WTC11 (cell line): ENCODE measurements around the gene PI4KA.

ENCODE experiments used
- CBFB ChIP-seq: sonication (generic); formaldehyde crosslinking; IDR thresholded peaks from 2 replicates; pipeline ENCODE4 v1.8.1; 2022; ENCODE audit warnings: mild to moderate bottlenecking, low read depth, missing genetic modification reagents
- ELF4 ChIP-seq: sonication (generic); formaldehyde crosslinking; IDR thresholded peaks from 2 replicates; pipeline ENCODE4 v1.8.1; 2022; ENCODE audit warnings: low read depth, mild to moderate bottlenecking, moderate library complexity, missing genetic modification reagents
- JUN ChIP-seq: sonication (generic); formaldehyde crosslinking; IDR thresholded peaks from 2 replicates; pipeline ENCODE4 v1.8.0; 2023; ENCODE audit warnings: mild to moderate bottlenecking, missing genetic modification reagents
- ZNF512 ChIP-seq: sonication (generic); formaldehyde crosslinking; IDR thresholded peaks from 2 replicates; pipeline ENCODE4 v1.8.1; 2022; ENCODE audit warnings: missing genetic modification reagents, borderline replicate concordance
- TF ChIP-seq, protein P1 (sequence below): sonication (generic); formaldehyde crosslinking; IDR thresholded peaks from 2 replicates; pipeline ENCODE4 v1.8.0; 2023; ENCODE audit warnings: mild to moderate bottlenecking, missing genetic modification reagents
- TF ChIP-seq, protein P2 (sequence below): fragments of 200-600 bp; IDR thresholded peaks from 2 replicates; pipeline ENCODE4 v1.8.0; 2022; ENCODE audit warnings: antibody characterized with exemption
- TF ChIP-seq, protein P3 (sequence below): sonication (generic); formaldehyde crosslinking; IDR thresholded peaks from 2 replicates; pipeline ENCODE4 v1.8.1; 2023; ENCODE audit warnings: mild to moderate bottlenecking, missing genetic modification reagents, moderate library complexity
- TF ChIP-seq, protein P4 (sequence below): sonication (generic); formaldehyde crosslinking; conservative IDR thresholded peaks from 2 replicates; pipeline ENCODE4 v1.8.1; 2022; ENCODE audit warnings: mild to moderate bottlenecking, missing genetic modification reagents
- TF ChIP-seq, protein P5 (sequence below): sonication (generic); formaldehyde crosslinking; IDR thresholded peaks from 2 replicates; pipeline ENCODE4 v1.8.0; 2022; ENCODE audit warnings: mild to moderate bottlenecking, missing genetic modification reagents
- TF ChIP-seq, protein P6 (sequence below): sonication (generic); formaldehyde crosslinking; IDR thresholded peaks from 2 replicates; pipeline ENCODE4 v1.8.1; 2022; ENCODE audit warnings: low read depth, missing genetic modification reagents, borderline replicate concordance

GRCh38 chr22:20659920-20660319 lies 198.7 kb downstream of the PI4KA start:
- TF ChIP-seq, protein P1, sequence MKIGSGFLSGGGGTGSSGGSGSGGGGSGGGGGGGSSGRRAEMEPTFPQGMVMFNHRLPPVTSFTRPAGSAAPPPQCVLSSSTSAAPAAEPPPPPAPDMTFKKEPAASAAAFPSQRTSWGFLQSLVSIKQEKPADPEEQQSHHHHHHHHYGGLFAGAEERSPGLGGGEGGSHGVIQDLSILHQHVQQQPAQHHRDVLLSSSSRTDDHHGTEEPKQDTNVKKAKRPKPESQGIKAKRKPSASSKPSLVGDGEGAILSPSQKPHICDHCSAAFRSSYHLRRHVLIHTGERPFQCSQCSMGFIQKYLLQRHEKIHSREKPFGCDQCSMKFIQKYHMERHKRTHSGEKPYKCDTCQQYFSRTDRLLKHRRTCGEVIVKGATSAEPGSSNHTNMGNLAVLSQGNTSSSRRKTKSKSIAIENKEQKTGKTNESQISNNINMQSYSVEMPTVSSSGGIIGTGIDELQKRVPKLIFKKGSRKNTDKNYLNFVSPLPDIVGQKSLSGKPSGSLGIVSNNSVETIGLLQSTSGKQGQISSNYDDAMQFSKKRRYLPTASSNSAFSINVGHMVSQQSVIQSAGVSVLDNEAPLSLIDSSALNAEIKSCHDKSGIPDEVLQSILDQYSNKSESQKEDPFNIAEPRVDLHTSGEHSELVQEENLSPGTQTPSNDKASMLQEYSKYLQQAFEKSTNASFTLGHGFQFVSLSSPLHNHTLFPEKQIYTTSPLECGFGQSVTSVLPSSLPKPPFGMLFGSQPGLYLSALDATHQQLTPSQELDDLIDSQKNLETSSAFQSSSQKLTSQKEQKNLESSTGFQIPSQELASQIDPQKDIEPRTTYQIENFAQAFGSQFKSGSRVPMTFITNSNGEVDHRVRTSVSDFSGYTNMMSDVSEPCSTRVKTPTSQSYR (CRISPR knock-in tag): no peak
- TF ChIP-seq, protein P2, sequence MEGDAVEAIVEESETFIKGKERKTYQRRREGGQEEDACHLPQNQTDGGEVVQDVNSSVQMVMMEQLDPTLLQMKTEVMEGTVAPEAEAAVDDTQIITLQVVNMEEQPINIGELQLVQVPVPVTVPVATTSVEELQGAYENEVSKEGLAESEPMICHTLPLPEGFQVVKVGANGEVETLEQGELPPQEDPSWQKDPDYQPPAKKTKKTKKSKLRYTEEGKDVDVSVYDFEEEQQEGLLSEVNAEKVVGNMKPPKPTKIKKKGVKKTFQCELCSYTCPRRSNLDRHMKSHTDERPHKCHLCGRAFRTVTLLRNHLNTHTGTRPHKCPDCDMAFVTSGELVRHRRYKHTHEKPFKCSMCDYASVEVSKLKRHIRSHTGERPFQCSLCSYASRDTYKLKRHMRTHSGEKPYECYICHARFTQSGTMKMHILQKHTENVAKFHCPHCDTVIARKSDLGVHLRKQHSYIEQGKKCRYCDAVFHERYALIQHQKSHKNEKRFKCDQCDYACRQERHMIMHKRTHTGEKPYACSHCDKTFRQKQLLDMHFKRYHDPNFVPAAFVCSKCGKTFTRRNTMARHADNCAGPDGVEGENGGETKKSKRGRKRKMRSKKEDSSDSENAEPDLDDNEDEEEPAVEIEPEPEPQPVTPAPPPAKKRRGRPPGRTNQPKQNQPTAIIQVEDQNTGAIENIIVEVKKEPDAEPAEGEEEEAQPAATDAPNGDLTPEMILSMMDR: no peak
- TF ChIP-seq, protein P3, sequence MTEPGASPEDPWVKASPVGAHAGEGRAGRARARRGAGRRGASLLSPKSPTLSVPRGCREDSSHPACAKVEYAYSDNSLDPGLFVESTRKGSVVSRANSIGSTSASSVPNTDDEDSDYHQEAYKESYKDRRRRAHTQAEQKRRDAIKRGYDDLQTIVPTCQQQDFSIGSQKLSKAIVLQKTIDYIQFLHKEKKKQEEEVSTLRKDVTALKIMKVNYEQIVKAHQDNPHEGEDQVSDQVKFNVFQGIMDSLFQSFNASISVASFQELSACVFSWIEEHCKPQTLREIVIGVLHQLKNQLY (CRISPR knock-in tag): no peak
- TF ChIP-seq ELF4 (CRISPR knock-in tag): no peak
- TF ChIP-seq CBFB (CRISPR knock-in tag): no peak
- no peak for TF ChIP-seq JUN (CRISPR knock-in tag)
- TF ChIP-seq, protein P4, sequence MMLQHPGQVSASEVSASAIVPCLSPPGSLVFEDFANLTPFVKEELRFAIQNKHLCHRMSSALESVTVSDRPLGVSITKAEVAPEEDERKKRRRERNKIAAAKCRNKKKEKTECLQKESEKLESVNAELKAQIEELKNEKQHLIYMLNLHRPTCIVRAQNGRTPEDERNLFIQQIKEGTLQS (CRISPR knock-in tag): no peak
- TF ChIP-seq ZNF512 (CRISPR knock-in tag): no peak
- TF ChIP-seq, protein P5, sequence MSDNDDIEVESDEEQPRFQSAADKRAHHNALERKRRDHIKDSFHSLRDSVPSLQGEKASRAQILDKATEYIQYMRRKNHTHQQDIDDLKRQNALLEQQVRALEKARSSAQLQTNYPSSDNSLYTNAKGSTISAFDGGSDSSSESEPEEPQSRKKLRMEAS (CRISPR knock-in tag): no peak
- TF ChIP-seq, protein P6, sequence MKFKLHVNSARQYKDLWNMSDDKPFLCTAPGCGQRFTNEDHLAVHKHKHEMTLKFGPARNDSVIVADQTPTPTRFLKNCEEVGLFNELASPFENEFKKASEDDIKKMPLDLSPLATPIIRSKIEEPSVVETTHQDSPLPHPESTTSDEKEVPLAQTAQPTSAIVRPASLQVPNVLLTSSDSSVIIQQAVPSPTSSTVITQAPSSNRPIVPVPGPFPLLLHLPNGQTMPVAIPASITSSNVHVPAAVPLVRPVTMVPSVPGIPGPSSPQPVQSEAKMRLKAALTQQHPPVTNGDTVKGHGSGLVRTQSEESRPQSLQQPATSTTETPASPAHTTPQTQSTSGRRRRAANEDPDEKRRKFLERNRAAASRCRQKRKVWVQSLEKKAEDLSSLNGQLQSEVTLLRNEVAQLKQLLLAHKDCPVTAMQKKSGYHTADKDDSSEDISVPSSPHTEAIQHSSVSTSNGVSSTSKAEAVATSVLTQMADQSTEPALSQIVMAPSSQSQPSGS (CRISPR knock-in tag): no peak
